ENCODE measurements around the gene SHPK.

SHPK gene

GRCh38 chr17:3666516-3666915 is 30.5 kb upstream of the SHPK start:
- ATAC-seq = no peak
- TF ChIP-seq ISL1 (CRISPR knock-in tag; IDR thresholded peaks at IDR 0.05) = no peak
- TF ChIP-seq TSHZ2 (CRISPR knock-in tag; IDR thresholded peaks at IDR 0.05) = no peak
- no peak for TF ChIP-seq CSDC2 (CRISPR knock-in tag; IDR thresholded peaks at IDR 0.05)
- TF ChIP-seq ZNF565 (CRISPR knock-in tag; conservative IDR thresholded peaks at IDR 0.05; ENCODE audit: low read depth) = no peak
- TF ChIP-seq ZNF8 (CRISPR knock-in tag; IDR thresholded peaks at IDR 0.05) = no peak
- no peak for TF ChIP-seq ZFP3 (CRISPR knock-in tag; IDR thresholded peaks at IDR 0.05)
- no peak for TF ChIP-seq ZNF70 (CRISPR knock-in tag; IDR thresholded peaks at IDR 0.05)
- TF ChIP-seq OSR1 (CRISPR knock-in tag; IDR thresholded peaks at IDR 0.05) = no peak
- TF ChIP-seq ARNTL (CRISPR knock-in tag; IDR thresholded peaks at IDR 0.05; ENCODE audit: borderline replicate concordance, low read depth) = no peak
- no peak for TF ChIP-seq ESRRG (CRISPR knock-in tag; IDR thresholded peaks at IDR 0.05)
- no peak for TF ChIP-seq BACH2 (CRISPR knock-in tag; IDR thresholded peaks at IDR 0.05; ENCODE audit: borderline replicate concordance)
- TF ChIP-seq ZC3H10 (CRISPR knock-in tag; IDR thresholded peaks at IDR 0.05) = no peak
- no peak for TF ChIP-seq GLIS3 (CRISPR knock-in tag; IDR thresholded peaks at IDR 0.05)
- no peak for TF ChIP-seq PATZ1 (CRISPR knock-in tag; IDR thresholded peaks at IDR 0.05; ENCODE audit: borderline replicate concordance)

GRCh38 chr17:3665834-3666233 is 29.8 kb upstream of the SHPK start:
- TF ChIP-seq ESRRG (CRISPR knock-in tag; IDR thresholded peaks at IDR 0.05) = no peak
- TF ChIP-seq CSDC2 (CRISPR knock-in tag; IDR thresholded peaks at IDR 0.05) = no peak
- no peak for TF ChIP-seq TCF4 (CRISPR knock-in tag; IDR thresholded peaks at IDR 0.05; ENCODE audit: borderline replicate concordance)
- ATAC-seq = no peak

- no peak for ATAC-seq
- TF ChIP-seq ESRRG (CRISPR knock-in tag; IDR thresholded peaks at IDR 0.05) (no peak), ZNF565 (CRISPR knock-in tag; conservative IDR thresholded peaks at IDR 0.05; ENCODE audit: low read depth) (no peak), TOX (CRISPR knock-in tag; IDR thresholded peaks at IDR 0.05; ENCODE audit: borderline replicate concordance) (no peak), CREB5 (CRISPR knock-in tag; IDR thresholded peaks at IDR 0.05; ENCODE audit: low read depth) (no peak), ISL1 (CRISPR knock-in tag; IDR thresholded peaks at IDR 0.05) (no peak), ZNF8 (CRISPR knock-in tag; IDR thresholded peaks at IDR 0.05) (no peak), TCF4 (CRISPR knock-in tag; IDR thresholded peaks at IDR 0.05; ENCODE audit: borderline replicate concordance) (no peak), ZC3H10 (CRISPR knock-in tag; IDR thresholded peaks at IDR 0.05) (no peak), ZFP3 (CRISPR knock-in tag; IDR thresholded peaks at IDR 0.05) (no peak)
Measured at GRCh38 chr17:3663102-3664011, 27.3 kb upstream of the SHPK start.

- TF ChIP-seq ZFP3 (CRISPR knock-in tag; IDR thresholded peaks at IDR 0.05) (no peak), RARB (CRISPR knock-in tag; IDR thresholded peaks at IDR 0.05) (no peak), ZNF565 (CRISPR knock-in tag; conservative IDR thresholded peaks at IDR 0.05; ENCODE audit: low read depth) (no peak), ESRRG (CRISPR knock-in tag; IDR thresholded peaks at IDR 0.05) (no peak), ZNF70 (CRISPR knock-in tag; IDR thresholded peaks at IDR 0.05) (no peak), OSR1 (CRISPR knock-in tag; IDR thresholded peaks at IDR 0.05) (no peak), SNAI2 (CRISPR knock-in tag; IDR thresholded peaks at IDR 0.05) (no peak), CSRNP3 (CRISPR knock-in tag; IDR thresholded peaks at IDR 0.05) (no peak), TCF4 (CRISPR knock-in tag; IDR thresholded peaks at IDR 0.05; ENCODE audit: borderline replicate concordance) (no peak), PPARA (CRISPR knock-in tag; IDR thresholded peaks at IDR 0.05; ENCODE audit: borderline replicate concordance) (no peak), ZC3H10 (CRISPR knock-in tag; IDR thresholded peaks at IDR 0.05) (no peak), CSDC2 (CRISPR knock-in tag; IDR thresholded peaks at IDR 0.05) (no peak), ZFP30 (CRISPR knock-in tag; IDR thresholded peaks at IDR 0.05) (no peak), ZNF8 (CRISPR knock-in tag; IDR thresholded peaks at IDR 0.05) (no peak), GLIS3 (CRISPR knock-in tag; IDR thresholded peaks at IDR 0.05) (no peak), TSHZ2 (CRISPR knock-in tag; IDR thresholded peaks at IDR 0.05) (no peak), BACH2 (CRISPR knock-in tag; IDR thresholded peaks at IDR 0.05; ENCODE audit: borderline replicate concordance) (no peak), ARNTL (CRISPR knock-in tag; IDR thresholded peaks at IDR 0.05; ENCODE audit: borderline replicate concordance, low read depth) (no peak)
- ATAC-seq = peak; percentile 15
Measured at GRCh38 chr17:3660311-3660891, 24.4 kb upstream of the SHPK start.

Data from SK-N-SH treated with all-trans-retinoic acid at 6 μM for 48 hours (cell line).